K562 (cell line): Measurements from ENCODE around the gene MCU. TPM values are rescaled to one million over a fixed set of nuclear protein-coding genes. Genes with fewer than 3 reads are reported as not detected.

Experiments used
- EZH2 ChIP-seq: IDR thresholded peaks from 2 replicates; pipeline ENCODE4 v1.6.1; 2012; ENCODE audit warnings: low read depth, mild to moderate bottlenecking, inconsistent platforms, low read length, borderline replicate concordance
- FOXA3 ChIP-seq, 2 experiments: fragments of 450-650 bp in 1 of 2; sonication (generic) in 1 of 2; formaldehyde crosslinking; IDR thresholded peaks in 1 of 2; conservative IDR thresholded peaks in 1 of 2; 2 replicates each; pipeline versions ENCODE4 v1.4.0 to v1.8.0; 2020 to 2022; ENCODE audit warnings: mild to moderate bottlenecking in 2 of 2, missing genetic modification reagents in 1 of 2
- FOXJ2 ChIP-seq: fragments of 200-800 bp; sonication (Bioruptor generic); IDR thresholded peaks from 2 replicates; pipeline ENCODE4 v1.6.1; 2016; ENCODE audit warnings: missing genetic modification characterization, missing compliant biosample characterization
- GTF2F1 ChIP-seq: IDR thresholded peaks from 2 replicates; pipeline ENCODE4 v1.6.1; 2011; ENCODE audit warnings: low read depth, low read length, improper control_type of control experiment
- MAFG ChIP-seq: fragments of 450-650 bp; conservative IDR thresholded peaks from 2 replicates; pipeline ENCODE4 v1.6.1; 2016; ENCODE audit warnings: missing genetic modification characterization, missing compliant biosample characterization
- MCM7 ChIP-seq, 2 experiments: fragments of 450-650 bp; IDR thresholded peaks; 2 replicates each; pipeline ENCODE4 v1.6.1; 2016 to 2018
- PHF8 ChIP-seq: fragments of 200-600 bp; sonication (generic); IDR thresholded peaks from 2 replicates; pipeline ENCODE4 v1.6.1; 2012; ENCODE audit warnings: mixed run types, mild to moderate bottlenecking, inconsistent platforms, low read length, moderate library complexity, borderline replicate concordance
- PPARD ChIP-seq: fragments of 250-450 bp; sonication (Bioruptor Pico); IDR thresholded peaks from 2 replicates; pipeline ENCODE4 v1.8.0; 2022; ENCODE audit warnings: inconsistent platforms, mild to moderate bottlenecking, moderate library complexity
- RAD51 ChIP-seq: fragments of 450-650 bp; IDR thresholded peaks from 2 replicates; pipeline ENCODE4 v1.7.1; 2016; ENCODE audit warnings: low read depth, mild to moderate bottlenecking, borderline replicate concordance
- RBM34 ChIP-seq: fragments of 200-400 bp; formaldehyde crosslinking; IDR thresholded peaks from 2 replicates; pipeline ENCODE4 v1.6.1; 2018; ENCODE audit warnings: low read length, borderline replicate concordance; ENCODE audit not compliant: insufficient read depth
- SMAD4 ChIP-seq: fragments of 250-450 bp; sonication (Bioruptor Pico); conservative IDR thresholded peaks from 2 replicates; pipeline ENCODE4 v1.8.0; 2021; ENCODE audit warnings: inconsistent platforms, mild to moderate bottlenecking, moderate library complexity
- SMARCB1 ChIP-seq: IDR thresholded peaks from 2 replicates; pipeline ENCODE4 v1.6.1; 2011; ENCODE audit warnings: improper control_type of control experiment, low read depth; ENCODE audit not compliant: insufficient read length
- SPI1 ChIP-seq: IDR thresholded peaks from 2 replicates; pipeline ENCODE4 v1.6.1; 2011; ENCODE audit warnings: low read depth, low read length, control low read depth, borderline replicate concordance
- SRF ChIP-seq, 2 experiments: fragments of 250-450, 450-650 bp in 1 of 2; sonication (Bioruptor Pico) in 1 of 2; sonication (generic) in 1 of 2; formaldehyde crosslinking; IDR thresholded peaks; 2 replicates each; pipeline versions ENCODE4 v1.5.0 to v1.5.1; 2020 to 2022; ENCODE audit warnings: mild to moderate bottlenecking in 1 of 2, missing genetic modification reagents in 1 of 2
- STAG1 ChIP-seq: sonication (generic); formaldehyde crosslinking; IDR thresholded peaks from 2 replicates; pipeline ENCODE4 v1.5.0; 2020; ENCODE audit warnings: missing genetic modification reagents, borderline replicate concordance
- ZC3H11A ChIP-seq: IDR thresholded peaks from 2 replicates; pipeline ENCODE4 v1.6.1; 2012; ENCODE audit warnings: low read depth, low read length, improper control_type of control experiment
- ZNF134 ChIP-seq: fragments of 250-450 bp; sonication (Bioruptor Pico); conservative IDR thresholded peaks from 2 replicates; pipeline ENCODE4 v1.4.0; 2020
- ZNF384 ChIP-seq: IDR thresholded peaks from 2 replicates; pipeline ENCODE4 v1.6.1; 2012; ENCODE audit warnings: low read depth, low read length, improper control_type of control experiment
- ZSCAN32 ChIP-seq: fragments of 450-650 bp; formaldehyde crosslinking; IDR thresholded peaks from 2 replicates; pipeline ENCODE4 v1.4.0; 2020; ENCODE audit warnings: mild to moderate bottlenecking, moderate library complexity
- polyA plus RNA-seq, 8 experiments: library from polyadenylated mRNA; depleted of rRNA in 4 of 8; stranded (reverse) in 5 of 8; unstranded in 3 of 8; fragments of >200 nt; fragmentation: Nextera tagmentation in 2 of 8; fragmentation: Illumina TruSeq in 1 of 8; extraction: Ambion mirVana in 2 of 8; extraction: Trizol in 1 of 8; gene quantifications; 2 replicates each; pipeline versions ENCODE4 v1.2.1 to v1.2.3, GENCODE V29; 2011 to 2014; ENCODE audit warnings: inconsistent platforms in 1 of 8, missing spikeins in 1 of 8
- total RNA-seq, 7 experiments: library from RNA; depleted of rRNA in 6 of 7; stranded (reverse); fragments of >200 nt in 6 of 7; fragmentation: Illumina TruSeq in 2 of 7; extraction: Trizol in 2 of 7; gene quantifications; 2 replicates each; pipeline versions ENCODE4 v1.2.1 to v1.2.3, GENCODE V29; 2011 to 2021; ENCODE audit warnings: low replicate concordance in 1 of 7
- TF ChIP-seq, protein P1 (sequence below): sonication (generic); formaldehyde crosslinking; IDR thresholded peaks from 2 replicates; pipeline ENCODE4 v1.8.0; 2022; ENCODE audit warnings: mild to moderate bottlenecking, missing genetic modification reagents
- TF ChIP-seq, protein P2 (sequence below): sonication (generic); formaldehyde crosslinking; IDR thresholded peaks from 2 replicates; pipeline ENCODE4 v1.4.0; 2020; ENCODE audit warnings: mild to moderate bottlenecking, missing genetic modification reagents

MCU gene
- total and polyA plus RNA-seq, 9 of the 15 experiments (the other 6 are each of a cell fraction or from before 2014, with no cell fraction given): 8.2 to 88.8 (median 21.3) TPM

DNA sequence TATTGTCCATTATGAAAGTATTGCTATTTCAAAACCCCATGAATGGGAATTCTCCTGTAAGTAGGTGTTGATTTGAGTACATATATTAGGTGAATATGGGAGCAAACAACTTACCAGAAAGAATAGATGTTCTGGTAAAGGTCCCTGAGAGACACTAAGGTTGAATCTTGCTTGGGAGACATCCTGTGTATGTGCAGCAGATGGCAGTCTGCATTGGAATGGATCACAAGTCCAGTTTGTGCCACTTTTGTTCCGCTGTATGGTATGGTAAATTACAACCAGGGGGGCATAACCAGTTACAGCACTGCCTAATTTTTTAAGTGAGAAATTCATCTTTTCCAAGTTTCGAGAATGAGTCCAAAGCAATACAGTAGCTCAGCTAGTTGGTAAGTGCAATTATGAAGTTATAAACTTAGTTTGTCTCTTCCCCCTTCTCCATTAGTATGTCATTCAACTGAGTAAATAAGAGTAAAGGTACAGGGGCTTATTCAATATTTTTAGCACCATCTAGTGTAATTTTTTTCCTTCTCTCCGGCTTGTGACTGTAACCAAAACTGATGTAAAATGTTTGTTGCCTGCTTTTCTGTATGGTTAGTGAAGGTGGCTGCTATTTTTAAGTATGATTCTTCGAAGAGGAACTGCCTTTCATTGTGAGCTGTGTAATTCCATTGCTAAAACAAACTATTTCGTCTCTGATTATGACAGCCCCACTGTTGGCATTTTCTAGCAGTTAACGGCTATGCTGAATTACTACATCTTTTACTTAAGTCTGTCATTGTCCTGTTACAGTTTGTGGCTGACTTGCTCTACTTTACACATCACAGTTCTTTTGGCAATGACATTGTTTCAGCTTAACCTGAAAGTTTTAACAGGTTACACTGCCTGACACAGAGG is 2.8 kb downstream of the MCU start (continued):
- TF ChIP-seq GTF2F1 (no peak), SMAD4 (CRISPR knock-in tag) (no peak), PPARD (CRISPR knock-in tag) (no peak), SPI1 (0 out of 2 replicates have a peak, but pooled peaks have one; percentile 31), STAG1 (no peak), MAFG (tag) (no peak), PHF8 (no peak), SMARCB1 (no peak), MCM7 (IDR thresholded peaks at IDR 0.05) (no peak), FOXJ2 (no peak), ZC3H11A (no peak), ZSCAN32 (CRISPR knock-in tag) (no peak), EZH2 (no peak), RBM34 (no peak), SRF (CRISPR knock-in tag; IDR thresholded peaks at IDR 0.05) (no peak), ZNF384 (0 out of 2 replicates have a peak, but pooled peaks have one; percentile 9), ZNF134 (no peak), FOXA3 (CRISPR knock-in tag; conservative IDR thresholded peaks at IDR 0.05 in 1 of 2, IDR thresholded peaks at IDR 0.05 in 1 of 2) (peak in 1 of 2 experiments; percentile 38; a peak in 1 of 4 replicates), RAD51 (no peak)
- TF ChIP-seq, protein P1, sequence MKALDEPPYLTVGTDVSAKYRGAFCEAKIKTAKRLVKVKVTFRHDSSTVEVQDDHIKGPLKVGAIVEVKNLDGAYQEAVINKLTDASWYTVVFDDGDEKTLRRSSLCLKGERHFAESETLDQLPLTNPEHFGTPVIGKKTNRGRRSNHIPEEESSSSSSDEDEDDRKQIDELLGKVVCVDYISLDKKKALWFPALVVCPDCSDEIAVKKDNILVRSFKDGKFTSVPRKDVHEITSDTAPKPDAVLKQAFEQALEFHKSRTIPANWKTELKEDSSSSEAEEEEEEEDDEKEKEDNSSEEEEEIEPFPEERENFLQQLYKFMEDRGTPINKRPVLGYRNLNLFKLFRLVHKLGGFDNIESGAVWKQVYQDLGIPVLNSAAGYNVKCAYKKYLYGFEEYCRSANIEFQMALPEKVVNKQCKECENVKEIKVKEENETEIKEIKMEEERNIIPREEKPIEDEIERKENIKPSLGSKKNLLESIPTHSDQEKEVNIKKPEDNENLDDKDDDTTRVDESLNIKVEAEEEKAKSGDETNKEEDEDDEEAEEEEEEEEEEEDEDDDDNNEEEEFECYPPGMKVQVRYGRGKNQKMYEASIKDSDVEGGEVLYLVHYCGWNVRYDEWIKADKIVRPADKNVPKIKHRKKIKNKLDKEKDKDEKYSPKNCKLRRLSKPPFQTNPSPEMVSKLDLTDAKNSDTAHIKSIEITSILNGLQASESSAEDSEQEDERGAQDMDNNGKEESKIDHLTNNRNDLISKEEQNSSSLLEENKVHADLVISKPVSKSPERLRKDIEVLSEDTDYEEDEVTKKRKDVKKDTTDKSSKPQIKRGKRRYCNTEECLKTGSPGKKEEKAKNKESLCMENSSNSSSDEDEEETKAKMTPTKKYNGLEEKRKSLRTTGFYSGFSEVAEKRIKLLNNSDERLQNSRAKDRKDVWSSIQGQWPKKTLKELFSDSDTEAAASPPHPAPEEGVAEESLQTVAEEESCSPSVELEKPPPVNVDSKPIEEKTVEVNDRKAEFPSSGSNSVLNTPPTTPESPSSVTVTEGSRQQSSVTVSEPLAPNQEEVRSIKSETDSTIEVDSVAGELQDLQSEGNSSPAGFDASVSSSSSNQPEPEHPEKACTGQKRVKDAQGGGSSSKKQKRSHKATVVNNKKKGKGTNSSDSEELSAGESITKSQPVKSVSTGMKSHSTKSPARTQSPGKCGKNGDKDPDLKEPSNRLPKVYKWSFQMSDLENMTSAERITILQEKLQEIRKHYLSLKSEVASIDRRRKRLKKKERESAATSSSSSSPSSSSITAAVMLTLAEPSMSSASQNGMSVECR: no peak
- TF ChIP-seq, protein P2, sequence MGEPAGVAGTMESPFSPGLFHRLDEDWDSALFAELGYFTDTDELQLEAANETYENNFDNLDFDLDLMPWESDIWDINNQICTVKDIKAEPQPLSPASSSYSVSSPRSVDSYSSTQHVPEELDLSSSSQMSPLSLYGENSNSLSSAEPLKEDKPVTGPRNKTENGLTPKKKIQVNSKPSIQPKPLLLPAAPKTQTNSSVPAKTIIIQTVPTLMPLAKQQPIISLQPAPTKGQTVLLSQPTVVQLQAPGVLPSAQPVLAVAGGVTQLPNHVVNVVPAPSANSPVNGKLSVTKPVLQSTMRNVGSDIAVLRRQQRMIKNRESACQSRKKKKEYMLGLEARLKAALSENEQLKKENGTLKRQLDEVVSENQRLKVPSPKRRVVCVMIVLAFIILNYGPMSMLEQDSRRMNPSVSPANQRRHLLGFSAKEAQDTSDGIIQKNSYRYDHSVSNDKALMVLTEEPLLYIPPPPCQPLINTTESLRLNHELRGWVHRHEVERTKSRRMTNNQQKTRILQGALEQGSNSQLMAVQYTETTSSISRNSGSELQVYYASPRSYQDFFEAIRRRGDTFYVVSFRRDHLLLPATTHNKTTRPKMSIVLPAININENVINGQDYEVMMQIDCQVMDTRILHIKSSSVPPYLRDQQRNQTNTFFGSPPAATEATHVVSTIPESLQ (CRISPR knock-in tag): no peak
